Loucy (cell line): ENCODE data around the gene PCSK2.

Experiments used
- H2AFZ ChIP-seq: fragments of 200-600 bp; sonication (generic); 2 replicates; pipeline ENCODE4 v1.6.0; 2016; ENCODE audit warnings: antibody characterized with exemption, mild to moderate bottlenecking, low read length, moderate library complexity
- H3F3A ChIP-seq: fragments of 200-600 bp; 2 replicates; pipeline ENCODE4 v1.6.0; 2016; ENCODE audit warnings: antibody characterized with exemption, low read depth, mild to moderate bottlenecking
- H3K27me3 ChIP-seq: fragments of 200-600 bp; sonication (generic); 2 replicates; pipeline ENCODE4 v1.6.1; 2014; ENCODE audit warnings: low read length, mild to moderate bottlenecking; ENCODE audit not compliant: insufficient read depth, poor library complexity, severe bottlenecking
- H3K36me3 ChIP-seq: fragments of 200-600 bp; sonication (generic); 2 replicates; pipeline ENCODE4 v1.6.1; 2016; ENCODE audit warnings: low read length; ENCODE audit not compliant: insufficient read depth
- H3K4me1 ChIP-seq: fragments of 200-600 bp; sonication (generic); 2 replicates; pipeline ENCODE4 v1.5.1; 2014; ENCODE audit warnings: low read length, mild to moderate bottlenecking; ENCODE audit not compliant: insufficient read depth, poor library complexity, severe bottlenecking
- H3K4me2 ChIP-seq: fragments of 200-600 bp; sonication (generic); 2 replicates; pipeline ENCODE4 v1.6.0; 2014; ENCODE audit warnings: antibody characterized with exemption, low read length, low read depth, mild to moderate bottlenecking; ENCODE audit not compliant: poor library complexity, severe bottlenecking
- H3K4me3 ChIP-seq: fragments of 200-600 bp; sonication (generic); 2 replicates; pipeline ENCODE4 v1.5.1; 2014; ENCODE audit warnings: low read length, mild to moderate bottlenecking, mixed read lengths; ENCODE audit not compliant: poor library complexity, severe bottlenecking
- H3K79me2 ChIP-seq: fragments of 200-600 bp; sonication (generic); 2 replicates; pipeline ENCODE4 v1.6.1; 2014; ENCODE audit warnings: low read length; ENCODE audit not compliant: insufficient read depth
- H3K9ac ChIP-seq: fragments of 200-600 bp; sonication (generic); 2 replicates; pipeline ENCODE4 v1.6.0; 2014; ENCODE audit warnings: mild to moderate bottlenecking, low read depth, low read length, moderate library complexity; ENCODE audit not compliant: poor library complexity, severe bottlenecking
- H3K9me2 ChIP-seq: fragments of 200-600 bp; sonication (generic); replicated peaks from 2 replicates; pipeline ENCODE4 v1.6.1; 2016; ENCODE audit warnings: low read depth, low read length, mixed read lengths
- H3K9me3 ChIP-seq: fragments of 200-600 bp; sonication (generic); 2 replicates; pipeline ENCODE4 v1.6.1; 2014; ENCODE audit warnings: mild to moderate bottlenecking, antibody characterized with exemption, low read length, low read depth; ENCODE audit not compliant: insufficient read depth
- H4K20me1 ChIP-seq: fragments of 200-600 bp; sonication (generic); 2 replicates; pipeline ENCODE4 v1.6.0; 2014; ENCODE audit warnings: antibody characterized with exemption, low read length, mild to moderate bottlenecking; ENCODE audit not compliant: insufficient read depth, poor library complexity, severe bottlenecking
- EZH2phosphoT487 ChIP-seq: fragments of 200-600 bp; IDR thresholded peaks from 2 replicates; pipeline ENCODE4 v1.6.1; 2018; ENCODE audit warnings: antibody characterized with exemption, mild to moderate bottlenecking, moderate library complexity, borderline replicate concordance
- TF ChIP-seq, protein P1 (sequence below): fragments of 200-600 bp; sonication (generic); conservative IDR thresholded peaks from 2 replicates; pipeline ENCODE4 v1.5.1; 2014; ENCODE audit warnings: mild to moderate bottlenecking, antibody characterized with exemption, low read length

PCSK2 gene

DNA sequence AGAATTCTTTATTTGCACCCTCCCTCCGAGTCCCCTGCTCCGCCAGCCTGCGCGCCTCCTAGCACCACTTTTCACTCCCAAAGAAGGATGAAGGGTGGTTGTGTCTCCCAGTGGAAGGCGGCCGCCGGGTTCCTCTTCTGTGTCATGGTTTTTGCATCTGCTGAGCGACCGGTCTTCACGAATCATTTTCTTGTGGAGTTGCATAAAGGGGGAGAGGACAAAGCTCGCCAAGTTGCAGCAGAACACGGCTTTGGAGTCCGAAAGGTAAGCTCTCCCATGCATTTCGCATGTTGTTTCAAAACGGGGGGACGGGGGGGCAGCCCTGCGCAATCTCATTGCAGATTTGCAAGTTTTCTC lies 357 bp downstream of the PCSK2 start:
- Histone ChIP-seq H3K4me1 (no peaks in the 10 kb centered on the region), H3K4me3 (no peak overlapping the region), H3K79me2 (no peaks in the 10 kb centered on the region), H3K9me2 (no peaks in the 10 kb centered on the region), H3K27me3 (no peaks in the 10 kb centered on the region), H2AFZ (no peak overlapping the region), H3F3A (no peaks in the 10 kb centered on the region), H4K20me1 (no peaks in the 10 kb centered on the region), H3K4me2 (no peak overlapping the region), H3K36me3 (no peaks in the 10 kb centered on the region), H3K9ac (no peak overlapping the region), H3K9me3 (no peaks in the 10 kb centered on the region)
- no peak for TF ChIP-seq EZH2phosphoT487
- TF ChIP-seq, protein P1, sequence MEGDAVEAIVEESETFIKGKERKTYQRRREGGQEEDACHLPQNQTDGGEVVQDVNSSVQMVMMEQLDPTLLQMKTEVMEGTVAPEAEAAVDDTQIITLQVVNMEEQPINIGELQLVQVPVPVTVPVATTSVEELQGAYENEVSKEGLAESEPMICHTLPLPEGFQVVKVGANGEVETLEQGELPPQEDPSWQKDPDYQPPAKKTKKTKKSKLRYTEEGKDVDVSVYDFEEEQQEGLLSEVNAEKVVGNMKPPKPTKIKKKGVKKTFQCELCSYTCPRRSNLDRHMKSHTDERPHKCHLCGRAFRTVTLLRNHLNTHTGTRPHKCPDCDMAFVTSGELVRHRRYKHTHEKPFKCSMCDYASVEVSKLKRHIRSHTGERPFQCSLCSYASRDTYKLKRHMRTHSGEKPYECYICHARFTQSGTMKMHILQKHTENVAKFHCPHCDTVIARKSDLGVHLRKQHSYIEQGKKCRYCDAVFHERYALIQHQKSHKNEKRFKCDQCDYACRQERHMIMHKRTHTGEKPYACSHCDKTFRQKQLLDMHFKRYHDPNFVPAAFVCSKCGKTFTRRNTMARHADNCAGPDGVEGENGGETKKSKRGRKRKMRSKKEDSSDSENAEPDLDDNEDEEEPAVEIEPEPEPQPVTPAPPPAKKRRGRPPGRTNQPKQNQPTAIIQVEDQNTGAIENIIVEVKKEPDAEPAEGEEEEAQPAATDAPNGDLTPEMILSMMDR, result no peak

DNA sequence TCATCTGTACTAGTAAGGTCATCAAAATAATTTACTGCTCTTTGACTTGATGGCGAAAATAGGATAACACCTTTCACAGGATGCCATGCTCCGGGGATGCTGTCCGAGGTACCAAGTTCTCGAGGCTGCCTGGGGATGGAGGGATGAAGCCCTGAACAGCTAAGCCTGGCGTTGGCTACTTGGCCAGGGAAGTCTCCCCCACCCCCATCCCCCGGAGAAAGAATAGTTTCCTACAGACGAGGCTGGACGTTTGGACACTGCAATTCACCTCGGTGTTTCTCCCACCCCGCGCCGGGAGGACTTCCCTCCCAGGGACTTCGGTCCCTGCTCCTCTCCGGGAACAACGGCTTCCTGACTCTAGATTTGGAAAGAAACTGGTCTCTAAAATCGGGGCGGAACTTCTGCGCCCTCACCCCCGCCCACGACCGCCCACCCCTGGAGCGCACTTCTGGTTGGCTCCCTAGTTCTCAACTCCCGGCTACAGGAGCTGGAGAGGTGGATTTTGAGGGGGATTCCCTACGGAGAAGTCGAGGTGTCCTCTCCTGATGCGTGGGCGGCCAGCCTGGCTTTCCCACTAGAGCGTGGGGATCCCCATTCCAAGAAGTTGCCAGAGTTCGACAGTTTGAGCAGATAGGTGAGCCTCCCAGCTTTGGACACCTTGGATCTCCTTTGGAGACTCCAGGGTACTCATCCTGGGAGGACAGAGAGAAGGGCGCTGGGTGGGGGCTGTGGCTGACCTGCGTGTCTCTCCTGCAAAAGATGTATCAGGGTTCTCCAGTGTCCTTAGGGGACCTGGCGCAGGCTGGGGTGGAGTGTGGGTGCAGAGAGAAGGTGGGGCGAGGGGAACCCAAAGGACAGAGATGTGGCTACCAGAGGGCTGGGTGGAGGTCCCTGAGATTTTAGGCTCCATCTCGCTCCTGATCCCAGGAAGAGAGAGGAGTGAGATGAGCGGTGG lies 1.1 kb downstream of the PCSK2 start:
- Histone ChIP-seq H3F3A (no peaks in the 10 kb centered on the region), H3K9me2 (no peaks in the 10 kb centered on the region), H3K79me2 (no peaks in the 10 kb centered on the region), H3K9ac (no peak overlapping the region), H3K27me3 (no peaks in the 10 kb centered on the region), H3K4me2 (no peak overlapping the region), H3K36me3 (no peaks in the 10 kb centered on the region), H4K20me1 (no peaks in the 10 kb centered on the region), H3K4me3 (no peak overlapping the region), H2AFZ (no peak overlapping the region), H3K9me3 (no peaks in the 10 kb centered on the region), H3K4me1 (no peaks in the 10 kb centered on the region)
- no peak for TF ChIP-seq EZH2phosphoT487
- TF ChIP-seq, protein P1, result no peak

DNA sequence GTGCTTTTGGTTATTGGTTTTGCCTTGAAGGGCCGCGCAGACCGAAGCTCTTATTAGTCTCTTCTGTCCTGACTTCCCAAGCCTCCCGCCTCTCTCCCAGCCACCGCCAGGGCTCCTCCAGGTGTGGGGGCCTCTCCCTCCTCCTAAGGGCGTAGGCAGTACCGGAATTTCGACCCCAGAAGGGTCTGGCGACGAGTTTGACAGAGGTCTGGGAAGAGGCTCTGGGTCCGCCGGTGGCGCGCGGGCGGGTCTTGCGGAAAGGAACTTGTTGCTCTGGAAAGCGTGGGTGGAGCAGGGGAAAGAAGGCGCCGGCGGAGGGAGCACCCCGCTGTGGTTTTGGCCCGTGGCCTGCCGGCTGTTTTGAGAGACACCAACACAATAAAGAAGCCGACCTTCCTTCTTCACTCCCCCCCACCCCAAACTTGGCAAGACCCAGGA lies 1.8 kb downstream of the PCSK2 start:
- Histone ChIP-seq H3K27me3 (no peaks in the 10 kb centered on the region), H3K9me2 (no peaks in the 10 kb centered on the region), H3K4me1 (no peaks in the 10 kb centered on the region), H4K20me1 (no peaks in the 10 kb centered on the region), H3F3A (no peaks in the 10 kb centered on the region), H3K4me3 (no peak overlapping the region), H3K79me2 (no peaks in the 10 kb centered on the region), H3K9ac (no peak overlapping the region), H2AFZ (no peak overlapping the region), H3K9me3 (no peaks in the 10 kb centered on the region), H3K36me3 (no peaks in the 10 kb centered on the region), H3K4me2 (no peak overlapping the region)
- TF ChIP-seq, protein P1, result no peak
- TF ChIP-seq EZH2phosphoT487, result no peak
